HL-60 (cell line): ENCODE results near the gene PLEKHG5.

Experiments used
- DNase-seq, 2 experiments: peaks; one replicate each; pipeline ENCODE4 v3.0.0-alpha.2; 2010 to 2020; ENCODE audit warnings: low read depth in 1 of 2, low spot score in 1 of 2
- H3K27ac ChIP-seq: fragments of 250-450 bp; sonication (Bioruptor Pico); replicated peaks from 2 replicates; pipeline ENCODE4 v1.5.1; 2020; ENCODE audit warnings: mild to moderate bottlenecking, moderate library complexity
- H3K27me3 ChIP-seq: fragments of 250-450 bp; sonication (Bioruptor Pico); 2 replicates; pipeline ENCODE4 v1.5.1; 2021; ENCODE audit warnings: mild to moderate bottlenecking, moderate library complexity; ENCODE audit not compliant: insufficient read depth, poor library complexity, severe bottlenecking
- H3K4me3 ChIP-seq: replicated peaks from 2 replicates; pipeline ENCODE4 v1.5.1; 2011; ENCODE audit warnings: mild to moderate bottlenecking, control low read depth, low read length; ENCODE audit not compliant: insufficient read depth
- GABPA ChIP-seq: IDR thresholded peaks from 2 replicates; pipeline ENCODE4 v1.6.1; 2012; ENCODE audit warnings: low read depth
- POLR2AphosphoS5 ChIP-seq: IDR thresholded peaks from 2 replicates; pipeline ENCODE4 v1.6.1; 2012; ENCODE audit warnings: low read depth
- SPI1 ChIP-seq: IDR thresholded peaks from 2 replicates; pipeline ENCODE4 v1.6.1; 2012; ENCODE audit warnings: low read depth, mild to moderate bottlenecking, borderline replicate concordance
- TF ChIP-seq, protein P1 (sequence below): IDR thresholded peaks from one replicate; pipeline ENCODE4 v1.5.1; 2011; ENCODE audit warnings: low read length, control low read depth, inconsistent platforms; ENCODE audit not compliant: insufficient read depth
- TF ChIP-seq, protein P2 (sequence below): IDR thresholded peaks from 2 replicates; pipeline ENCODE4 v1.6.1; 2012; ENCODE audit warnings: low read depth; ENCODE audit not compliant: insufficient replicate concordance

The PLEKHG5 gene

DNA sequence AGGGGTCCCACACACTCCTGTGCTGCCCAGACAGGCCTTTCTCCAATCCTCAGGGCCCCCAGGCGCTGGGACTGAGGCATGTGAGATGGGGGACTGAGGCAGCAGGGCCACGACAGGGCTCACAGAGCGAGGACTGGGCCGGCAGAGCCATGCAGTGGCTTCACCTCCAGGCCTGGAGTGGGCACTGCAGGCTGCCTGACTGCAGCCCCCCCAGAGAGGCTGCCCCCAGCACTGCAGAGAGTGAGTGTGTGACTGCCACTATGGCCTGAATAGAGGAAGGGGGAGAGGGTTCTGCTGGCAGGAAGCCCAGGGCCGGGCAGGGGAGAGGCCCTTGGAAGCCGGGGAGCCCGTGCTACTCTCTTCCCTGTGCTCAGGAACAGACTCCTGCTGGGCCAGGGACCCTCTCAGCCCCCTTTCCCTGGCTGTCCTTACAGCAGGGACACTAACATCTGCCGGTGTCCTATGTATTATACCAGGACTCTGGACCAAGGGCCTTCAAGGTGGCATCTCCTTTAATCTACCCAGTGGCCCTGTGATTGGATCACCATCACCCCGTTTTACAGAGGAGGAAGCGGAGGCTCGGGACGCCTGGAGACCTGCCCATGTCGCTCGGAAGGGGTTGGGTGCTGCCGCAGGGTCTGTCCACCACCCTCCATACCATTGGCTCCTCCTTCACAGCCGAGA is 20.2 kb upstream of the PLEKHG5 start:
- TF ChIP-seq, protein P1, sequence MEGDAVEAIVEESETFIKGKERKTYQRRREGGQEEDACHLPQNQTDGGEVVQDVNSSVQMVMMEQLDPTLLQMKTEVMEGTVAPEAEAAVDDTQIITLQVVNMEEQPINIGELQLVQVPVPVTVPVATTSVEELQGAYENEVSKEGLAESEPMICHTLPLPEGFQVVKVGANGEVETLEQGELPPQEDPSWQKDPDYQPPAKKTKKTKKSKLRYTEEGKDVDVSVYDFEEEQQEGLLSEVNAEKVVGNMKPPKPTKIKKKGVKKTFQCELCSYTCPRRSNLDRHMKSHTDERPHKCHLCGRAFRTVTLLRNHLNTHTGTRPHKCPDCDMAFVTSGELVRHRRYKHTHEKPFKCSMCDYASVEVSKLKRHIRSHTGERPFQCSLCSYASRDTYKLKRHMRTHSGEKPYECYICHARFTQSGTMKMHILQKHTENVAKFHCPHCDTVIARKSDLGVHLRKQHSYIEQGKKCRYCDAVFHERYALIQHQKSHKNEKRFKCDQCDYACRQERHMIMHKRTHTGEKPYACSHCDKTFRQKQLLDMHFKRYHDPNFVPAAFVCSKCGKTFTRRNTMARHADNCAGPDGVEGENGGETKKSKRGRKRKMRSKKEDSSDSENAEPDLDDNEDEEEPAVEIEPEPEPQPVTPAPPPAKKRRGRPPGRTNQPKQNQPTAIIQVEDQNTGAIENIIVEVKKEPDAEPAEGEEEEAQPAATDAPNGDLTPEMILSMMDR: no peak
- no peak for TF ChIP-seq POLR2AphosphoS5
- TF ChIP-seq, protein P2, sequence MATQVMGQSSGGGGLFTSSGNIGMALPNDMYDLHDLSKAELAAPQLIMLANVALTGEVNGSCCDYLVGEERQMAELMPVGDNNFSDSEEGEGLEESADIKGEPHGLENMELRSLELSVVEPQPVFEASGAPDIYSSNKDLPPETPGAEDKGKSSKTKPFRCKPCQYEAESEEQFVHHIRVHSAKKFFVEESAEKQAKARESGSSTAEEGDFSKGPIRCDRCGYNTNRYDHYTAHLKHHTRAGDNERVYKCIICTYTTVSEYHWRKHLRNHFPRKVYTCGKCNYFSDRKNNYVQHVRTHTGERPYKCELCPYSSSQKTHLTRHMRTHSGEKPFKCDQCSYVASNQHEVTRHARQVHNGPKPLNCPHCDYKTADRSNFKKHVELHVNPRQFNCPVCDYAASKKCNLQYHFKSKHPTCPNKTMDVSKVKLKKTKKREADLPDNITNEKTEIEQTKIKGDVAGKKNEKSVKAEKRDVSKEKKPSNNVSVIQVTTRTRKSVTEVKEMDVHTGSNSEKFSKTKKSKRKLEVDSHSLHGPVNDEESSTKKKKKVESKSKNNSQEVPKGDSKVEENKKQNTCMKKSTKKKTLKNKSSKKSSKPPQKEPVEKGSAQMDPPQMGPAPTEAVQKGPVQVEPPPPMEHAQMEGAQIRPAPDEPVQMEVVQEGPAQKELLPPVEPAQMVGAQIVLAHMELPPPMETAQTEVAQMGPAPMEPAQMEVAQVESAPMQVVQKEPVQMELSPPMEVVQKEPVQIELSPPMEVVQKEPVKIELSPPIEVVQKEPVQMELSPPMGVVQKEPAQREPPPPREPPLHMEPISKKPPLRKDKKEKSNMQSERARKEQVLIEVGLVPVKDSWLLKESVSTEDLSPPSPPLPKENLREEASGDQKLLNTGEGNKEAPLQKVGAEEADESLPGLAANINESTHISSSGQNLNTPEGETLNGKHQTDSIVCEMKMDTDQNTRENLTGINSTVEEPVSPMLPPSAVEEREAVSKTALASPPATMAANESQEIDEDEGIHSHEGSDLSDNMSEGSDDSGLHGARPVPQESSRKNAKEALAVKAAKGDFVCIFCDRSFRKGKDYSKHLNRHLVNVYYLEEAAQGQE: no peak
- no peak for TF ChIP-seq GABPA
- TF ChIP-seq SPI1: no peak
- H3K27ac ChIP-seq: no peak overlapping the region

DNA sequence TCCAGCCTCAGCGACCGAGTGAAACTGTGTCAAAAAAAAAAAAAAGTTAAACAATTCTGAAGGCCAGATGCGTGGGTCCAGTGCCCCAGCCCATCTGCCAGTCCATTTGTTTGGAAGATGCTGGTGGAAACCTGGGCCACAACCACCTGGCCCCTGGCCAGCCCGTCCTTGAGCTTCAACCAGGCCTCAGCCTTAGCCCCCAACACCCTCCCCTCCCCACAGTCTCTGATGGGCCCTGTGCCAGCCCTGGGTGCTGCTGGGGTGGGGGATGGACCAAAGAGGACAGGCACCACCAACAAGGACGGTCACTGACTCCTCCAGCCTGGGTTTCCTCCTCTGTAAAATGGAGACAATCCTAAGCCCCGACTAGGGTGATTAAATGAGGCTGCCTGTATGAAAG is 19.6 kb upstream of the PLEKHG5 start:
- Histone ChIP-seq H3K27me3 (peaks cover 2% of the 10 kb centered on the region), H3K4me3 (no peak overlapping the region), H3K27ac (no peak overlapping the region)
- TF ChIP-seq GABPA (no peak), SPI1 (no peak), POLR2AphosphoS5 (no peak)
- TF ChIP-seq, protein P2: no peak
- TF ChIP-seq, protein P1: no peak
- DNase-seq: no peak

More for the DNA sequence above, 20.2 kb upstream of the PLEKHG5 start:
- H3K4me3 ChIP-seq: no peak overlapping the region
- DNase-seq: no peak
- H3K27me3 ChIP-seq: peaks cover 2% of the 10 kb centered on the region

DNA sequence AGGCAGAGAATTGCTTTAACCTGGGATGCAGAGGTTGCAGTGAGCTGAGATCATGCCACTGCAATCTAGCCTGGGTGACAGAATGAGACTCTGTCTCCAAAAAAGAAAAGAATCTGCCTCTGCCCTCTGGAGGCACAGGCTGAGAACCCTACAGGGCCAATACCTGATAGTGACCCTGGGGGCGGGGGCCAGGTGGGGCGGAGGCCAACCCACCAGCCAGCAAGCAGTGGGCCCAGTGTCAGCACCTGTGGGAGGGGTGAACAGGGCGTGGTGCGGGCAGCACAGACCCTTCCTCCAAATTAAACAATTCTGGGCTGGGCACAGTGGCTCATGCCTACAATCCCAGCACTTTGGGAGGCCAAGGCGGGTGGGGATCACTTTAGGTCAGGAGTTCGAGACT is 19.0 kb upstream of the PLEKHG5 start:
- no peak for TF ChIP-seq SPI1
- TF ChIP-seq, protein P2: no peak
- no peak for TF ChIP-seq POLR2AphosphoS5
- TF ChIP-seq, protein P1: no peak
- TF ChIP-seq GABPA: no peak
- no peak overlapping the region for H3K27ac ChIP-seq
- no peak overlapping the region for H3K4me3 ChIP-seq
- peaks cover 2% of the 10 kb centered on the region for H3K27me3 ChIP-seq
- no peak for DNase-seq
